H4 (cell line): ENCODE results near the gene EBLN1. TPM values are rescaled to one million over a fixed set of nuclear protein-coding genes. Genes with fewer than 3 reads are reported as not detected.
"Not testable (repeated sequence)": the region's sequence is repeated elsewhere in the genome, so short reads cannot be mapped to it uniquely, and the experiment has no call there.

ENCODE experiments used
- DNase-seq: peaks from one replicate; pipeline ENCODE4 v3.0.0-alpha.2; 2015; ENCODE audit warnings: low spot score
- total RNA-seq: library from RNA; depleted of rRNA; stranded (reverse); fragments of >200 nt; shearing (Covaris generic); gene quantifications from 2 replicates; pipeline ENCODE4 v1.2.3, GENCODE V29; 2014; rRNA removed

The EBLN1 gene
- total RNA-seq, 1 experiment from 2014 or later: not detected

GRCh38 chr10:22228167-22228938, 10.5 kb upstream of the EBLN1 start:
- no peak for DNase-seq

- no peak for DNase-seq
Measured at GRCh38 chr10:22226599-22226998, 8.8 kb upstream of the EBLN1 start.

GRCh38 chr10:22222236-22223190, 4.7 kb upstream of the EBLN1 start:
- DNase-seq: no peak

GRCh38 chr10:22219308-22219707, 1.5 kb upstream of the EBLN1 start:
- no peak for DNase-seq

- no peak for DNase-seq
Measured at GRCh38 chr10:22218448-22218847, 633 bp upstream of the EBLN1 start.

- not testable (repeated sequence) for DNase-seq
Measured at GRCh38 chr10:22217084-22217483, 731 bp downstream of the EBLN1 start.

- no peak for DNase-seq
Measured at GRCh38 chr10:22210267-22210666, 7.5 kb downstream of the EBLN1 start.

- no peak for DNase-seq
Measured at GRCh38 chr10:22193945-22194344, 23.9 kb downstream of the EBLN1 start.

- DNase-seq: no peak
Measured at GRCh38 chr10:22185586-22185985, 32.2 kb downstream of the EBLN1 start.

- no peak for DNase-seq
Measured at GRCh38 chr10:22183771-22184461, 33.9 kb downstream of the EBLN1 start.

GRCh38 chr10:22180724-22181123, 37.1 kb downstream of the EBLN1 start:
- no peak for DNase-seq

GRCh38 chr10:22174442-22174841, 43.4 kb downstream of the EBLN1 start:
- no peak for DNase-seq

- DNase-seq: no peak
Measured at GRCh38 chr10:22171131-22171530, 46.7 kb downstream of the EBLN1 start.

GRCh38 chr10:22170582-22170981, 47.2 kb downstream of the EBLN1 start:
- no peak for DNase-seq

GRCh38 chr10:22159979-22160378, 57.8 kb downstream of the EBLN1 start:
- no peak for DNase-seq

- DNase-seq: no peak
Measured at GRCh38 chr10:22159180-22159579, 58.6 kb downstream of the EBLN1 start.

Other genes with a start within 250 kb of the EBLN1 start
- gene DNAJC1, start 214.3 kb downstream of the EBLN1 start, total RNA-seq: 11.4 and 13.2 TPM in 2 replicates
- 44.9 and 45.2 TPM in 2 replicates for gene COMMD3, start 98.4 kb upstream of the EBLN1 start, total RNA-seq
- gene BMI1, start 103.1 kb upstream of the EBLN1 start, total RNA-seq: 50.0 and 58.6 TPM in 2 replicates
- 0.21 TPM in 1 of 2 replicates, not detected in the other for gene SPAG6, start 127.5 kb upstream of the EBLN1 start, total RNA-seq